NCI-H1092 (cell line): Measurements from ENCODE around the gene SLC47A2.
A peak's percentile ranks its signal among the peaks of the same experiment; 100 is the strongest.

Experiments used
- DNase-seq: peaks from one replicate; lab custom pipeline; 2025; lab: John Stamatoyannopoulos, UW

The SLC47A2 gene

DNA sequence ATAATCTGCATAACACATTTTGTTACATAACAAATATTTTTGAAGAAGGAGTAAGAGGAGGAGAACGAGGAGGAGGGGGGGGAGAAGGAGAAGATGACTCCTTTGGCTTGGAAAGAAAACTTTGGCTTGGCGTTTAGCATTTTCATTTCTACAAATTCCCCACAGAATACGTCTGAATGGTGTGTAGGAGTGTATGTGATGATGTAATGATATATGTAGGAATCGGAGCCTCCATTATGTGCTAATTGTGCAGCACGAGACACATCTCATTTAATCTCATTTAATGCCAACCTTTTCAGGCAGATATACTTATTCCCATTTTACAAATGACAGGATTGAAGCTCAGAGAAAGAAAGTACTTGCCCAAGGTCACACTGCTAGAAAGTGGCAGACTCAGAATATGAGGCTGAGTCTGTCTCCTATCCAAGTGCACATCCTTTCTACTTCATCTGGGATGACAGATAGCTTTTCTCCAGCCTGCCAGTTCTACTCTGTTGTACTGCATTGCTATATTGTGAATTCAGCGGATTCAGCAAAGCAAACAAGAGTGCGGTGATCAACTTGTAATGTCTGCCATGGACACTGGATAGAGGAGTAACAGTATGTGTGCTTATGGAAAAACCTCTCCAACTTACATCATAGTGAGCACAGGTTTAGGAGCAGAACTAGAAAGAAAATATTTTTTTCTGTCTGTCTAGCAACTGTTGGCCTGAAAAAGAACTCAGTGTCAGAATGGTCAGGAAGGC is 10.4 kb upstream of the SLC47A2 start:
- DNase-seq: no peak

DNA sequence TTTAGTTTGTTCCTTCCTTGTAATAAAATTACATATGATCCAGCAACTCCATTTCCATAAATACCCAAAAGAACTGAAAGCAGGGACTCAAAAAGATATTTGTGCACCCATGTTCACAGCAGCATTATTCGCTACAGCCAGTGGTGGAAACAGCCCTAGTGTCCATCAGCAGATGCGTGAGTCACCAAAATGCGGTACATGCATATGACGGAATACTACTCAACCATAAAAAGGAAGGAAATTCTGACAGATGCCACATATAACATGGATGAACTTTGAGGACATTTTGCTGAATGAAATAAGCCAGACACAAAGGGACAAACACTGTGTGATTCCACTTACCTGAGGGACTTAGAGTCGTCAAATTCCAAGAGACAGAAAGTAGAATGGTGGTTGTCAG is 9.1 kb upstream of the SLC47A2 start:
- no peak for DNase-seq

DNA sequence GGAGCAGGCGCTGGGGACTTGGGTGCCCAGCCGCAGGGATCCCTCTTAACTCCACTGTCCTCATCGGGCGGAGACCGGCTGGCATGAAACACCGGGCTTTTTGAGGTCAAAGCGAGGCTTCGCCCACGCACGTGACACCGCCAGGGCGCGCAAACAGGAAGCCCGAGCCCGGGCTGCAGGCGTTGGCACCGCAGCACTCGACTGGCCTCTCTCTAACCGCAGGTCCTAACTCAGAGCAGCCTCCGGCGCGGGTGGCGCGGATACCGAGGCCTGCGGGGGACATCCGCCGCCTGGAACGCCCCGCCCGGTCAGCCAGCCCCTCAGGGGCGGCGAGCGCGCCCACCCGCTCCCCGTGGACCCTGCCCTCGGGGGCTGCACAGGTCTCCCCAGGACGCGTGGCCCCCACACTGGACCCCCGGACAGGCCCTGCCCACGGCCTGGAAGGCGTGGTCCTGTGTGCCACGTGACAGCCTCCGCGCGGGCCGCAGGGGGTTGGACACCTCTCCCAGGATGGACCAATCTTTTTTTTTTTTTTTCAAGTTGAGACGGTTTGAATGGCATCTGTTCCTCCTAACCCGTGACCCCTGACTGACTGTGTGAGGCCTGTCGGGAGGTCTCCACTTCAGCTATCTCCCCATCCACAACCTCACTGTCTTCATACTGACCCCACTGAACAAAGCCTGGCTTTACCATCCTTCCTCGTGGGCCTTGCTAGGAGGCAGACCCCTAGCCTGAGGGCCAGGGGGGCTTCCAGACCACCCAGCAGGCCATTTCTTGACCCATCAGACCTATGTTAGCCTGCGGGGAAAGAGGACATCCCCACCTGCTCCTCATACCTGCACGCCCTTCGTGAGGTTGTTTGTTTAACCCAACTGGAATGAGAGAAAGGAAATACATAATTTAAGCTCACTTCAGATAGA is 8.4 kb upstream of the SLC47A2 start:
- no peak for DNase-seq

DNA sequence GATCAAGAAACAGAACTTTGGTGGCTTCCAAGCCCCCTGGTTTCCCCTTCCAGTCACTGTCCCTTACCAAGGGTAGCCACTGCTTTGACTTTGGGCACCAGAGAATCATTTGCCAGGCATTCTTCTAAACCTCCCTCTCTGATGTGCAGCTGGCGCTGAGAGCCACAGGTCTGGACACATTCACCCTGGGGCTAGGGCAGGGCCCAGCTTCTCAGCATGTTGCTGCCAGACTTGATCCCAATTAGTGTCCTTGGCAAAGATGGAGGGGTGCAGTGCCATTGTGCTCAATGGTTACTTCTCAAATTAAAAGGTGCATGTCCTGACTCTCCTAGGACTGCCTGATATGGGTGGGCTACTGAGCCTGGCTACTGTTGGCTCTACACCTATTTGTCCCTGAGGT is 7.6 kb upstream of the SLC47A2 start:
- no peak for DNase-seq

DNA sequence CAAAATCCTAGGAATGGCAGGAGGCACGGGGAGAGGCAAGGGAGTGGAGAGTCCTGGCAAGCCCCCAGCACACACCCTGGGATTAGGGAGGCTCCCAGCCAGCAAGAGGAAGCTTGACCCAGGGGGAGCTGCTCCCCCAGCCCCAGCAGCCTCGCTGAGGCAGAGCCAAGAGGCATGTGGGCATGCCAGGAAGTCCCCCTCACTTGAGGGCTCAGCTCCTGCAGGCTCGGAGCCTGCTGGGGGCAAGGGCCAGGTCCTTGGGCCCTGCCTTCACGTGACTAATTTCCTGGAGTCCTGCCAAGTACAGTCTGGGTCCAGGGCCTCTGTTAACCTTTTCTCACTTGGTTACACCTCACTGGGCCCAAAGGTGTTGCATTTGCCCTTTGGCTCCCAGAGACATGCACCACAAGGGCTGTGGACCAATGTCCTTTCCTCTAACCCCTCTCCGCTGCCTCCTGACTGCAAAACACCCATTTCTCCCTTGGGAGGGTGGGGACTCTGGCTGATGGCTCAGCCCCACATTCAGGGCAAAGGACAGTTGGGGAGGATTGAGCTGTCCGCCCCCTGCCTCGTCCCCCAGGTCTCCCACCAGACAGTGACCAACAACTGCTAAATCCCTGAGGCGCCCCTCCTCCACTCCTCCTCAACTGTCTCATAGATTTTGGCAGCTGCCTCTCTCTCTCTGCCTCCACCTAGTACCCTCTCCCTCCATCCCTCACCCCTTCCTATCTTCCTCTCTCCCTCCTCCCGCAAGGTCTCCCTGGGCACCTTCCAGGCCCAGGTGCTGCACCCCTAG is 4.4 kb upstream of the SLC47A2 start:
- DNase-seq: peak; percentile 6

DNA sequence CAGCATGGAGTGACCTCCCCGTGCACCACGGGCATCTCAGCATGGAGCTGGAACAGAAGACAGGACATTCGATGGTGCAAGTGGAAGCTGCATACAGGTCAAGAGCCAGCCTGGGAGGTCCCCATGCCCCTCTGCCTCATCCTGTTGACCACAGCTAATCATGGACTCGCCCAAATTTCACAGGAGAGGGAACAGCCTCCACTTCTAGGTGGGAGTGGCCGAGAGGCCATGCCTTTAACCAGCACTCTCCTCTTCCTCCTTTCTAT is 3.8 kb upstream of the SLC47A2 start:
- DNase-seq: no peak

DNA sequence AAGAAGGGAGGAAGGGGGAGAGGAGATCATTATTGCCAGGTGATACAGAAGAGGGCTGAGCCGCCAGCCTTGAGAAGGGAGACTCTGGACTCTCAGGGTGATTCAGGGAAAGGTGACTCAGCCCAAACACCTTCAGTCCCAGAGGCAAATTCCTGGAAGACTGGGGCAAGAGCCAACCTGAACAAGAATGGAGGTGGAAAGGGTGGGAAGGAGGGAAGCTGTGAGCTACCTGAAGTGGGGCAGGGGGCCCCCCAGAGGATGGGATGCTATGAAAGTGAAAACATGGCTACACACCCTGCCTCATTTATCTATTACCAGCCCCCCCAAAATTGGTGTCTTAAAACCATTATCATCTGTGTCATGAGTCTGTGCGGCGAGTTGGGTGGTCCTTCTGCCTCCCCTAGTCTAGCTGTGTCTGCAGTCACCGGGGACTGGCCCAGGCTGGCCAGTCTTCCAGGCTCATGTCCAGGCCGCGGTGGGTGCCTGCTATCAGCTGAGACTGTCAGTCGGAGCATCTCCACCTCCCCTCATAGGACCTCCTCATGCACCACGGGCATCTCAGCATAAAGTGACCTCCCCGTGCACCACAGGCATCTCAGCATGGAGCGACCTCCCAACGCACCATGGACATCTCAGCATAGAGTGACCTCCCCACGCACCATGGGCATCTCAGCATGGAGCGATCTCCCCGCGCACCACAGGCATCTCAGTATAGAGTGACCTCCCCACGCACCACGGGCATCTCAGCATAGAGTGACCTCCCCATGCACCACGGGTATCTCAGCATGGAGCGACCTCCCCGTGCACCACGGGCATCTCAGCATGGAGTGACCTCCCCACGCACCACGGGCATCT is 3.2 kb upstream of the SLC47A2 start:
- DNase-seq: no peak

DNA sequence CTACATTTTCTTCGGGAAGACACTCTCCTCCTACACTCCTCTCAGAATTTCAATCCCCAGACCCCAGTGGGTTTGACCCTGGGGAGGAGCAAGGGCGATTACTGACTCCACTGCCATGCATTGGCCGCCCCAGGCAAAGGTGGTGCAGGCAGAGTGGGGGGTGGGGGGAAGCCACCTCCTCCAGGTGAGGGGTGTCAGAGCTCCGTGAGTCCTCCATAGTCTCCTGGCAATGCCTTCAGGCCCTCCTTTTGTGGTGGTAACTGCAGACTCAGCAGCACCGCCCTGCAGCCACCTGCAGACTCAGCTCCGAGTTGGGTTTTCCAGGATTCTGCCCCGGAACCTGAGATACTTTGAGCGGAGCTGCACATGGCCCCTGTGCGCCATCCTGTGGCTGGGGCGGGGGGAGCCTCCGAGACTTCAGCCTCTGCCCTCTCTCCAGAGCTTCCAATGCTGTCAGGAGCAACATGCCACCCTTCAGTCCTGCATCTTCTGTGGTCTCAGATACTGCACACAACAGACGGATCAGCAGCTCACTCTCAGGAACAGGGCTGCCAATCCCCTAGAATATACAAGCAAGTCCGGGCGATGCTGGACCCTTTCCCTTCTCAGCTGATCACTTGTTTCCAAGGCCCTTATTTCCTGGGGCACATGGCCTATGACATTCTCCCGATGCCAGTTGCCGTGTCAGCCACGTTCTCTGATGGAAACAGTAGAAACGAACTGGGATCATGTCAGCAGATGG is 2.4 kb upstream of the SLC47A2 start:
- DNase-seq: no peak

DNA sequence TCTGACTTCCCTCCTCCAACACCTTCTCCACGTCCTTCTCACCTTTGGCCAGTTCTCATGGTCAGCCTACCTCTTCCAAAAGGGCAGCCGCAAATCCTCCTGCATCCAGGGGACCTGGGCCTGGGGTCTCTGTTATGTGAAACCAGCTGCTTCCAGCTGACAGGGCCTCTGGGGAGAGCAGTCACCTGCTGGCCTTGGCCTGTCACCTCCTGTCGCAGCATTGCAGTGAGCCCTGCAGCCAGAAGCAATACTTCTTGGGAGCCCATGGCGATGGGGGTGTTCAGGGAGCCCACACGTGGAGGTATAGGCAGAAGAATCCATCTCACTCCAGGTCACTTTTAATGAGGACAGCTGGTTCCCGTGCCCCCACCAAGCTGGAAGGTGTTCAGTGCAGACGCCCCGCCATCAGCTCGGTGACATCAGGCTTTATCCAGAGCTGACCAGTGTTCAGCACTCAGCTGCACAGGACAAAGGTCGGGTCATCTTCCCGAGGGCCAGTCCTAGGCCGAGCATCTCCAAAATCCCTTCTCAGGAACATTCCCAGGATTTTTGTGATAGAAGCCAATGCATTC is 1.7 kb upstream of the SLC47A2 start:
- DNase-seq: no peak

DNA sequence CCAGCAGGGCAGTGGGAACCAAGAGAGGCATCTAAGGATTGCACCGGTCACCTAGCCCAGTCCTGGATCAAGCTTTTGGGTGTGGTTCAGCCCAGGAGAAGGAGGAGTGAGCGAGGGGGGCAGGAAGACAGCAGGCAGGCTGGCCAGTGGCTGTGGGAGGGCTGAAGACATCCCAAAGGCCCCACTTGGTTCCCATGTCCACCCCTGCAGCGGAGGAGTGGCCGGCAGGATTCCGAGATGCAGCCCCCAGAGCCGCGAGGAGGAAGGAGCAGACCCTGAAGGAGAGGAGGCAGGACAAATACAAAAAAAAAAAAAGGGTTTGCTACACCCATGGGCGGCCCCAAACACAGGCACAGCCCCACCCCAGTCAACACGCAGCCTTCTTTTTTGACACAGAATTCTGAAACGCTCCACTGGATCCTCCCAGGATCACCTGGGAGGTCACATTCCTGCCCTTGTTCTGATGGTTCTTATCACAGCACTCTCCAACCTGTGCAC is 1.1 kb upstream of the SLC47A2 start:
- no peak for DNase-seq

DNA sequence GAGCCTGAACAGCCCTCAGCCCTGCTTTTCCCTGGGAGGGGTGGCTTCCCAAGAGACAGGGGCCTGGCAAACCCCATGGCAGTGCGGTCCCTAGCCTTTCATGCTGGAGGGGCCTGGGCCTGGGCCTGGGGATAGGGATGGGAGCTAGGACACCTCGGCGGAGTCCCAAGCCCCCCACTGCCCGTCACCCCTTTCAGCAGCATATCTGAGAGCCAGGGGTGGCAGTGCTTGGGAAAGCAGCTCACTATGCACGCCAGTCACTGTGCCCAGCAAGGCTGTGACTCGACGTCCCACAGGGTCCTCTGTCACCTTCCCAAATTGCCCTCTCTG is 612 bp upstream of the SLC47A2 start:
- no peak for DNase-seq

DNA sequence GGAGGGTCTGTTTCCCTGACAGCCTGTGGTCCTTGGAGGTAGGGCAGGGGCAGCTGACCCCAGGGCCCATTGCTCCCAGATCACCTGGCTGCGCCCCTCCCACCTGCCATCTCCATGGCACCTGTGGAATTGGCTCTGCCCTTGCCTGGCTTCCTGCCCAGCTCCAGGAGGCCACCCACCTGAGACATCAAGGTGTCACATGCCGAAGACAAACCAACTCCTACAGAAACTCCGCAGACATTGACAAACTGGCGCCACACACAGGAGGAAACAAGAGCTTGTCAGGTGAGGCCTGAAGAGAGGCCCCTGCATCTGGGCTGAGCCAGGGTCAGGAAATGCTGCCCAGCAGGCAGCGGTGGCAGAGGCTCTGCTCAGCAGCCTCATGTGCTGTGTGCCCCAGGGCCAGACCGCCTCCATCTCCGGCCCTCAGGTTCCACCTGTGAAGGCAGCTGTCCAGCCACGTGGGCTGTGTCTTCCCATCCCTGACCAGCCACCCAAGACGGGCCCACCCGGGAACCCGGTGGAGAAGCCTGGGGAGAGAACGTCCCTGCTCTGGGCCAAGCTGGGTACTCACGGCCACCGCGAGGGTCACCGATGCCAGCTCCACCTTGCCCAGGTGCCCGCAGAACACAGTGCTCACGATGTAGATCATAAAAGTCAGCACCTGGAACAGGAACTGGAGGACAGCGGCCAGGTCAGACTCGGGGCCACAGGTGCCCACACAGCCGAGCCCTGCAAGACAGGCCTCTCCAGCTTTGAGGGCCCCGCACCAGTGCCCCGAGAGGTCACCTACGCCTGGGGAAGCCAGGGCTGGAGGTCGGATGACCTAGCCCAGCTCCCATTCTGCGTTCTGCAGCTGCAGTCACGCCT is 1.6 kb downstream of the SLC47A2 start:
- no peak for DNase-seq

DNA sequence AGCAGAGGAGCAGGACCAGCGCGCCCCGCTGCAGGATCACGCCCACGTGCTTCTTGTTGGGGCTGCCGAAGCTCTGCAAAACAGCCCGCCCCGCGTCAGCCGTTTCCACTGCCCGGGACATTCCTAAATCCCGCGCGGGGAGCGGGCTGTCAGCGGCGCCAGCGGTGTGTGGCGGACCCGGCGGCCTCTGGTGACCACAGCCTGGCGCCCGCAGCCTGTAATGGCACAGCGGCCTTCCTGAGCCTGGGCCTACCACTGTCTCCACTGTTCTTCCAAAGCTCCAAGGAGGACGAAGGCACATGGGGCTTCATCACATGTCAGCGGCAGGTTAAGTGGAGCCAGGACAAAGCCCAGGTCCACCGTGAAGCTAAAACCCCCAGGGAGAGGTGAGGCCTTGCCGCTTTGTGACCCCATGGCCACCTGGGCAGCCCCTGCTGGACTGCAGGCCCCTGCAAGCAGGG is 2.5 kb downstream of the SLC47A2 start:
- no peak for DNase-seq

DNA sequence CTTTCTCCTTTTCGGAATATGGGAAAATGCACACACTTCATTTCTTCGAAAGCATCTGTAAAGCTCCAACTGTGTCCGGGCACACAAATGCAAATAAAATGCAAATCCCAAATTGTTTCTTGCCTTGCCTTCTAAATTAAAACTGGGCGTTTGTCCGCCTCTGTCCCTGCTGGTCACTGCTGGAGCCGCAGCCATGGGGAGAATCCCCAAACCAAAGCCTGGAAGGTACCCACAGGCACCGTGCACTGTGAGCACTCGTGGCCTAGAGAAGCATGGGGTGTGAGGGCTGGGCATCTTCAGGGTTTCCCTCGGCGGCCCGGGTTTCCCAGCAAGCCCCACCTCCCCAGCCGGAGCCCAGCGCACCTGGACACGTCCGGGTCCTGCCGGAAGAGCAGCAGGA is 2.9 kb downstream of the SLC47A2 start:
- DNase-seq: no peak

DNA sequence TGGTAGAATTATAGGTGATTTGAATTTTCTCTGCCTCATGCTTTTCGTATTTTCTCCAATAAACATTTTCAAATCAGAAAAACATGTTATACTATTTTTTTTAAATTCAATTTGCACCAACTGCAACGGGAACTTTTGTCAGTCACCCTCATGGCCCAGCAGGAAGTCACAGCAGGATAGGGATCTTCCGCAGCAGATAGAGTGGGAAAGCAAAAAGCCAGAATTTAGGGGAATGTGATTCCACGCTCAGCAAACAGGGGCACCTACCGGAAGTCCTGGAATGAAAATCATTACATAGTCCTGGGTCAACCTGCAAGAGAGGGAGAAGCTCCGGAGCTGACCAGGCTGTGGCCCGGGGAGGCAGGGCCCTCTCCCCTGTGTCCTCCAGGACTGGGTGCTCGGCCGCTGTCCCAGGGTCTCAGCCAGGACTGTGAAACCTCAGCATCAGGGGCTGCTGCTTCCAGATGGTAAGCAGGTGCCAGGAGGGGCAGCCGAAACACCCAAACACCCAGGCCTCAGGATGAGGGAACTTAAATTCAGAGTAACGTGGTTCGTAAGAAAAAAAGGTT is 3.9 kb downstream of the SLC47A2 start:
- no peak for DNase-seq

DNA sequence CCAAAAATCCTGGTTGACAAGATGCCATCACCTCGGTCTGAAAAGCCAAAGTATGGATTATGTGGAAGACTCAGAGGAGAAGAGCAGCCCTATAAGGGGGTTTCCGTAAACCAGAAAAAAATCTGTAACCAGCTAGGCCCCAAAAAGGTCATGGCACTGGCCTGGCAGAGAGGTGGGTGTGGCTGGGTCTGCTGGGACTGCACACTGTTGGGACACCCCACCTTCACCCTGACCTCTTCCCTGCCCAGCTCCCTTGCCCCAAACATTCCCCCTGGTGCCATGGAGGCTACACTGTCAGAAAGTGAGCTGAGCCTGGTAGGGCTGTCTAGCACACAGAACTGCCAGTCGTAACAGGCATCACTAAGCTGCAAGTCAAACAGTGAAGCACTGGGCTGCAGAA is 6.5 kb downstream of the SLC47A2 start:
- DNase-seq: no peak

DNA sequence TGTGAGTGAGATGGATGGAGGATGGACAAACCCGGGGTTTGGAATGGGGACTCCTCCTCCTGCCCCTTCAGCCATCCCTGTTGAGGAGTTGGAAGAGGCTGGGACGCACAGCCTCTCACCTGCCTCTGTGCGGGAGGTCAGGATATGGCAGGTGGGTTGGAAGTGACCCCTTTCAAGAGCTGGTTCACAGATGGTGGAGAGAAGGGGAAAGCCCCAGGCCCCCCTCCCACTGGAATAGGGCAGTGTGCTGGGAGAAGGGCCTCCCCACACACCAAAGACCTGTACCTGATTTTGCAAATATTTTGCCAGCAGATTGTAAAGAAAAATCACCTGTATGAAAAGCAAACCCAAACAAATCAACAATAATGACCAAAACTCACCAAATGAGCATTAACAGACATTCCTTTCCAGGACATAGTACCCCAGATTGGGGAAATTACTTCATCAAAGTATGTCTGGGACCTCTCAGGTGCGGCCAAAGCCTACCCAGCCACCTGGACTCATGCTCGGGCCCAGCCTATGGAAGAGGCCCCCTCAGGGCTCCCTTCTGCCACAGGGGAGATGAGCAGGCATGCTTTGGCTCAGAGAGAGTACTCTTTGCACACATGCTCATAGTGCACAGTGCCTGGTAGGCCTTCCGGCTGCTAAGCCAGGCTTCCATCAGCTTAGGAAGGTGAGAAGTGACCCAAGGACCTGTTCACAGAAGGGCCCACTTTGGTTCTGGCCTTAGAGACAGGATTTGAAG is 7.8 kb downstream of the SLC47A2 start:
- DNase-seq: no peak

DNA sequence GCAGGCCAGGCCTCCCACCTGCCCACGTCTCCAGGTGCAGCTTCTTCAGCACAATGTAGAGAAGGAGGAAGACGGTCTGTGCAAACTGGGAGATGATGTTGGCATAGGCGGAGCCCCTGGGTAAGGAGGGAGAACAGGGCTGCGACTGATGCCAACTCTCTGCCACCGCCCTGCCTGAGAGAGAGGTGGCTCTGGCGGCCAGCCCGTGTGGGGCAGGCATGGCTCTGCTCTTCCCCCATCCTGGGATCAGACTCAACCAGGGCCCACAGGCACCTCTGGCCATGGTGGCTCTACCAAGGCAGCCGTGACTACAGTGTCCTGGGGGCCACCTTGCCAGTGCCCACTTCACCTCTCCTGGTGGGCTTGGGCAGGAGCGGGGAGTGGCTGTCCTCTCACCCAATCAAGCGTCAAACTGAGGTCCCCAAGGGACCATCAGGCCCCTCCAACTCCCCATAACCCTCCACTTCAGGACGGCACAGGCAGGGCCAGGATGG is 8.6 kb downstream of the SLC47A2 start:
- no peak for DNase-seq
